Measurements from ENCODE around the gene LMOD3.

LMOD3 gene

GRCh38 chr3:69141313-69141712 lies 18.9 kb upstream of the LMOD3 start:
- Histone ChIP-seq H3K27me3 (peaks cover 7% of the 10 kb centered on the region), H3K4me1 (ENCODE audit: control insufficient read depth in 1 of 2, insufficient read depth in 1 of 2, low read depth in 1 of 2, low read length in 1 of 2) (no peaks in the 10 kb centered on the region), H3K9me3 (no peaks in the 10 kb centered on the region), H3K4me3 (ENCODE audit: low read depth in 1 of 2, low read length in 1 of 2) (no peak overlapping the region), H3K36me3 (no peaks in the 10 kb centered on the region), H3K27ac (no peak overlapping the region)
- TF ChIP-seq, protein P1, sequence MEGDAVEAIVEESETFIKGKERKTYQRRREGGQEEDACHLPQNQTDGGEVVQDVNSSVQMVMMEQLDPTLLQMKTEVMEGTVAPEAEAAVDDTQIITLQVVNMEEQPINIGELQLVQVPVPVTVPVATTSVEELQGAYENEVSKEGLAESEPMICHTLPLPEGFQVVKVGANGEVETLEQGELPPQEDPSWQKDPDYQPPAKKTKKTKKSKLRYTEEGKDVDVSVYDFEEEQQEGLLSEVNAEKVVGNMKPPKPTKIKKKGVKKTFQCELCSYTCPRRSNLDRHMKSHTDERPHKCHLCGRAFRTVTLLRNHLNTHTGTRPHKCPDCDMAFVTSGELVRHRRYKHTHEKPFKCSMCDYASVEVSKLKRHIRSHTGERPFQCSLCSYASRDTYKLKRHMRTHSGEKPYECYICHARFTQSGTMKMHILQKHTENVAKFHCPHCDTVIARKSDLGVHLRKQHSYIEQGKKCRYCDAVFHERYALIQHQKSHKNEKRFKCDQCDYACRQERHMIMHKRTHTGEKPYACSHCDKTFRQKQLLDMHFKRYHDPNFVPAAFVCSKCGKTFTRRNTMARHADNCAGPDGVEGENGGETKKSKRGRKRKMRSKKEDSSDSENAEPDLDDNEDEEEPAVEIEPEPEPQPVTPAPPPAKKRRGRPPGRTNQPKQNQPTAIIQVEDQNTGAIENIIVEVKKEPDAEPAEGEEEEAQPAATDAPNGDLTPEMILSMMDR (IDR thresholded peaks at IDR 0.05), result no peak

- H3K4me3 ChIP-seq (ENCODE audit: low read depth in 1 of 2, low read length in 1 of 2), result no peak overlapping the region
- no peaks in the 10 kb centered on the region for H3K4me1 ChIP-seq (ENCODE audit: control insufficient read depth in 1 of 2, insufficient read depth in 1 of 2, low read depth in 1 of 2, low read length in 1 of 2)
- peaks cover 6% of the 10 kb centered on the region for H3K27me3 ChIP-seq
- TF ChIP-seq, protein P1 (IDR thresholded peaks at IDR 0.05), result no peak
- no peaks in the 10 kb centered on the region for H3K36me3 ChIP-seq
- no peaks in the 10 kb centered on the region for H3K9me3 ChIP-seq
- no peak overlapping the region for H3K27ac ChIP-seq
Measured at GRCh38 chr3:69137412-69137811, 15.0 kb upstream of the LMOD3 start.

DNA sequence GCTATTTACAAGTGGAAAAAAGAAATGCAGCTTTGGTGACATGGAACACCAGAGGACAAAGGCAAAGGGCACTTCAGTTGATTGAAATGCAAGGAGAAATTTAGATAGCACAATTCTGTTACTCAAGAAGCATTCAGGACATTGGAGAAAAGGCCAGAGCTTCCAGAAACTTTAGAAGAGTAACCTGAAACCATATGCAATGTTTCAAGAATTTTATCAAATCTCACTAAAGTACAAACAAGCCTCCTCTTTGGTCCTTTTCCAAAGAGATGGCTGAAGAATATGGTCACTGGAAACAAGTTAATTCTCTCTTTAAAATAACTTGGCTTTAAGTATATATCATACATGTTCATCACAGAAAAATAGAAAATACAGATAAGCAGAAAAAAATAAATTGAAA lies 14.6 kb upstream of the LMOD3 start:
- no peak overlapping the region for H3K27ac ChIP-seq
- H3K27me3 ChIP-seq, result peaks cover 3% of the 10 kb centered on the region
- H3K9me3 ChIP-seq, result no peaks in the 10 kb centered on the region
- H3K4me1 ChIP-seq (ENCODE audit: control insufficient read depth in 1 of 2, insufficient read depth in 1 of 2, low read depth in 1 of 2, low read length in 1 of 2), result no peaks in the 10 kb centered on the region
- no peaks in the 10 kb centered on the region for H3K36me3 ChIP-seq
- TF ChIP-seq, protein P1 (IDR thresholded peaks at IDR 0.05), result no peak
- no peak overlapping the region for H3K4me3 ChIP-seq (ENCODE audit: low read depth in 1 of 2, low read length in 1 of 2)

DNA sequence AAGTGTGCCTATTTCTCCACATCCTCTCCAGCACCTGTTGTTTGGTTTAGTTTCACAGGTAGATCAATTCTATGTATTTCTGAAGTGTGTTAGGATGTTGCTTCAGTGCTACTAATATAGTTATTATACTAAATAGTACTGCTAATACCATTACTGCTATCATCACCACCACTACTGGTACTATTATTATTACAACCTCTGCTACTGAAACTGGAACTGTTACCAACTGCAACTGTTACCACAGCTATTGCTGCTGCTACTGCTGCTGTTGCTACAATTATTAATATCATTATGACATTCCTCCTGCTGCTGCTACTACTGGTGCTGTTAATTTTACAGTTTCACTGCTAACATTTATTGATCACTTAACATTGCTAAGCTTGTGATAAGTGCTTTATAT lies 8.3 kb upstream of the LMOD3 start:
- TF ChIP-seq, protein P1 (IDR thresholded peaks at IDR 0.05), result no peak
- H3K36me3 ChIP-seq, result no peaks in the 10 kb centered on the region
- H3K4me1 ChIP-seq (ENCODE audit: control insufficient read depth in 1 of 2, insufficient read depth in 1 of 2, low read depth in 1 of 2, low read length in 1 of 2), result peaks cover 3 to 12% of the 10 kb centered on the region in 2 experiments
- H3K9me3 ChIP-seq, result no peaks in the 10 kb centered on the region
- no peaks in the 10 kb centered on the region for H3K27me3 ChIP-seq
- H3K27ac ChIP-seq, result no peak overlapping the region
- H3K4me3 ChIP-seq (ENCODE audit: low read depth in 1 of 2, low read length in 1 of 2), result no peak overlapping the region

GRCh38 chr3:69129531-69129930 lies 7.1 kb upstream of the LMOD3 start:
- TF ChIP-seq, protein P1 (IDR thresholded peaks at IDR 0.05), result no peak
- Histone ChIP-seq H3K4me1 (ENCODE audit: control insufficient read depth in 1 of 2, insufficient read depth in 1 of 2, low read depth in 1 of 2, low read length in 1 of 2) (peaks cover 3 to 12% of the 10 kb centered on the region in 2 experiments), H3K36me3 (no peaks in the 10 kb centered on the region), H3K4me3 (ENCODE audit: low read depth in 1 of 2, low read length in 1 of 2) (no peak overlapping the region), H3K27me3 (no peaks in the 10 kb centered on the region), H3K27ac (no peak overlapping the region), H3K9me3 (no peaks in the 10 kb centered on the region)

DNA sequence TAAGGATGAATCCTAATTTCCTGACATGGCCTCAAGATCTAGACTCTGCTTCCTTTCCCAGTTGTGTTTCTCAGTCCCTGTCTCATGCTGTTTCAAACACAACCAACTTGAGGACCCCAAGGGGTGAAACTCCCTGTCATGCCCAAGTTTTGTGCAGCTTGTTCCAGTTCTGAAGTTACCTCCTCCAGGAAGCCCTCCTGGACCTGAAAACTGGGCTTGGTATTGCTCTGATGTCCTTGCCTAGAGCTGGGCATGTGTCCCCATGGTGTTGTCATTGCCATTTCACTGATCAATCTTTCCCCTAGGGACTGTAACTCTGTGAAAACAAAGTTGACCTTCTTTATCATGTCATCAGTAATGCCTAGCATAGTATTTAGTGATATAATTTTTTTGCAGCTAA lies 6.1 kb upstream of the LMOD3 start:
- Histone ChIP-seq H3K9me3 (no peaks in the 10 kb centered on the region), H3K4me3 (ENCODE audit: low read depth in 1 of 2, low read length in 1 of 2) (no peak overlapping the region), H3K4me1 (ENCODE audit: control insufficient read depth in 1 of 2, insufficient read depth in 1 of 2, low read depth in 1 of 2, low read length in 1 of 2) (peaks cover 3 to 12% of the 10 kb centered on the region in 2 experiments), H3K27me3 (no peaks in the 10 kb centered on the region), H3K27ac (no peak overlapping the region), H3K36me3 (no peaks in the 10 kb centered on the region)
- TF ChIP-seq, protein P1 (IDR thresholded peaks at IDR 0.05), result no peak

All from neutrophil (primary cell).